HL-60 (cell line): ENCODE measurements around the gene AHDC1.
"Not testable (repeated sequence)": the region's sequence is repeated elsewhere in the genome, so short reads cannot be mapped to it uniquely, and the experiment has no call there.

ENCODE experiments used
- DNase-seq, 2 experiments: peaks; one replicate each; pipeline ENCODE4 v3.0.0-alpha.2; 2010 to 2020; ENCODE audit warnings: low read depth in 1 of 2, low spot score in 1 of 2
- H3K27ac ChIP-seq: fragments of 250-450 bp; sonication (Bioruptor Pico); replicated peaks from 2 replicates; pipeline ENCODE4 v1.5.1; 2020; ENCODE audit warnings: mild to moderate bottlenecking, moderate library complexity
- H3K27me3 ChIP-seq: fragments of 250-450 bp; sonication (Bioruptor Pico); 2 replicates; pipeline ENCODE4 v1.5.1; 2021; ENCODE audit warnings: mild to moderate bottlenecking, moderate library complexity; ENCODE audit not compliant: insufficient read depth, poor library complexity, severe bottlenecking
- H3K4me3 ChIP-seq: replicated peaks from 2 replicates; pipeline ENCODE4 v1.5.1; 2011; ENCODE audit warnings: mild to moderate bottlenecking, control low read depth, low read length; ENCODE audit not compliant: insufficient read depth
- CTCF ChIP-seq: IDR thresholded peaks from one replicate; pipeline ENCODE4 v1.5.1; 2011; ENCODE audit warnings: low read length, control low read depth, inconsistent platforms; ENCODE audit not compliant: insufficient read depth
- GABPA ChIP-seq: IDR thresholded peaks from 2 replicates; pipeline ENCODE4 v1.6.1; 2012; ENCODE audit warnings: low read depth
- POLR2AphosphoS5 ChIP-seq: IDR thresholded peaks from 2 replicates; pipeline ENCODE4 v1.6.1; 2012; ENCODE audit warnings: low read depth
- REST ChIP-seq: IDR thresholded peaks from 2 replicates; pipeline ENCODE4 v1.6.1; 2012; ENCODE audit warnings: low read depth; ENCODE audit not compliant: insufficient replicate concordance
- SPI1 ChIP-seq: IDR thresholded peaks from 2 replicates; pipeline ENCODE4 v1.6.1; 2012; ENCODE audit warnings: low read depth, mild to moderate bottlenecking, borderline replicate concordance

The AHDC1 gene

GRCh38 chr1:27539901-27540861 is 63.8 kb downstream of the AHDC1 start:
- no peak for DNase-seq
- Histone ChIP-seq H3K27me3 (no peaks in the 10 kb centered on the region), H3K4me3 (no peak overlapping the region), H3K27ac (no peak overlapping the region)
- TF ChIP-seq CTCF, result no peak
- no peak for TF ChIP-seq SPI1
- TF ChIP-seq POLR2AphosphoS5, result no peak
- TF ChIP-seq REST, result no peak
- no peak for TF ChIP-seq GABPA

GRCh38 chr1:27538793-27539192 is 65.2 kb downstream of the AHDC1 start:
- DNase-seq, result no peak
- H3K27ac ChIP-seq, result no peak overlapping the region
- H3K27me3 ChIP-seq, result no peaks in the 10 kb centered on the region
- TF ChIP-seq SPI1 (no peak), POLR2AphosphoS5 (no peak), CTCF (no peak), GABPA (no peak), REST (no peak)
- no peak overlapping the region for H3K4me3 ChIP-seq

- H3K27ac ChIP-seq, H3K4me3 ChIP-seq, H3K27me3 ChIP-seq, DNase-seq: not testable (repeated sequence)
Measured at GRCh38 chr1:27538305-27538676, 65.7 kb downstream of the AHDC1 start.

- no peak for DNase-seq
- H3K27me3 ChIP-seq, result no peaks in the 10 kb centered on the region
- H3K27ac ChIP-seq, result no peak overlapping the region
- TF ChIP-seq CTCF, result no peak
- H3K4me3 ChIP-seq, result no peak overlapping the region
Measured at GRCh38 chr1:27536767-27537166, 67.2 kb downstream of the AHDC1 start.
